HG03064 (cell line): Measurements from ENCODE around the gene TYW1B.
"Not testable (repeated sequence)": the region's sequence is repeated elsewhere in the genome, so short reads cannot be mapped to it uniquely, and the experiment has no call there.

Experiments
- ATAC-seq: cut with Tn5 transposase; IDR thresholded peaks from one replicate; pipeline ENCODE4 v1.9.1; 2021; ENCODE audit warnings: low read depth; ENCODE audit not compliant: unreplicated experiment

The TYW1B gene

DNA sequence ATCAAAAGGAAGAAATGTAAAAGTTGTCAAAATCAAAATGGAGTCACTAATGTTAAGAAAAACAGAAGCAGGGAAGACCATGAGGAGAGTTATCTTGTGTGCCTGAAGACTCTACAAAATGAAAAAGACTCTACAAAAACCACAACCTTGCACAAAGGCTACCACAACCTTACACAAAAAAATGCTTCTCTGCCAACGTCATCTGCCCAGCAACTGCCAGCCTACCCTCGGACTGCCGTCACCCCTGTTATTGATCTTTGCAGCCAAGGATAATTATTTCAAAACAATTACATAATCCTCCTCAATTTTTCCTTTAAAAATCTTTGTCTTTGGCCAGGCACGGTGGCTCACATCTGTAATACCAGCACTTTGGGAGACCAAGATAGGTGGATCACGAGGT is 61.0 kb downstream of the TYW1B start:
- not testable (repeated sequence) for ATAC-seq

DNA sequence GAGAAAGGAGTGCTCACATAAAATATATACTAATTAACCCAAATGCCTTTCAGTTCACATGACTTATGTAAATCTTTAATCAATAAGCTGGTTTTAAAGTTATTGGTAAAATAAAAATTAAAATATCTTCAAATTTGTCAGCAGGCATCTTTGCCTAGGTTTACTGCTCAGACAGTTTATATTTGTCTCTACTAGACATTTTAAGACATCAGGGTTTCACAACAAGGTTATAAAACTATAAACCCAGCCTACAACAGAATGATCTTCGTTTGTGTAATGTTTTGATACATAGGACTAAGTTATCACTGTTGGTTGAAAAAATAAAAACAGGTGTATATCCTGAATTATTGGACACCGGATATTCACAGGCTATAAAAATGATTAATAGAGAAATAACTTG is 67.4 kb downstream of the TYW1B start:
- no peak for ATAC-seq

DNA sequence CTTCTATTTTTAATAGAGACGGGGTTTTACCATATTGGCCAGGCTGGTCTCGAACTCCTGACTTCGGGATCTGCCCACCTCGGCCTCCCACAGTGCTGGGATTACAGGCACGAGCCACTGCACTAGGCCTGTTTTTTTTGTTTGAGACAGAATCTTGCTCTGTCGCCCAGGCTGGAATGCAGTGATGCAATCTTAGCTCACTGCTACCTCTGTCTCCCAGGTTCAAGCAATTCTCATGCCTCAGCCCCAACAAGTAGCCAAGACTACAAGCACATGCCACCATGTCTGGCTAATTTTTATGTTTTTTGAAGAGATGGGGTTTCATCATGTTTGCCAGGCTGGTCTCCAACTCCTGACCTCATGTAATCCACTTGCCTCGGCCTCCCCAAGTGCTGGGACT is 73.7 kb downstream of the TYW1B start:
- ATAC-seq: no peak

DNA sequence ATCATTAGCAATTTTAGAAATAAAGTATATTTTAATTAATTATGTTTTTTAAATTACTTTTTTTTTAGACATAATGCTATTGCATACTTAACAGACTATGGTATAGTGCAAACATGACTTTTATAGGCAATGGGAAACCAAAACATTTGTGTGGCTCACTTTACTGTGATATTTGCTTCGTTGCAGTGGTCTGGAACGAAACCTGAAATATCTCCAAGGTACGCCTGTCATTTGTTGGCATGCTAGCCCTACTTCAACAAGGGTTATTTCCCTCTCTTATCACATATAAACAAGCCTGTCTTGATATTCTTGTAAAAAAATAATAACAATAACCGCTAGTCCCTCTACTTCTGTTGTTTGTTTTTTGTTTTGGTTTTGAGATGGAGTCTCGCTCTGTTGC is 74.2 kb downstream of the TYW1B start:
- ATAC-seq: no peak

DNA sequence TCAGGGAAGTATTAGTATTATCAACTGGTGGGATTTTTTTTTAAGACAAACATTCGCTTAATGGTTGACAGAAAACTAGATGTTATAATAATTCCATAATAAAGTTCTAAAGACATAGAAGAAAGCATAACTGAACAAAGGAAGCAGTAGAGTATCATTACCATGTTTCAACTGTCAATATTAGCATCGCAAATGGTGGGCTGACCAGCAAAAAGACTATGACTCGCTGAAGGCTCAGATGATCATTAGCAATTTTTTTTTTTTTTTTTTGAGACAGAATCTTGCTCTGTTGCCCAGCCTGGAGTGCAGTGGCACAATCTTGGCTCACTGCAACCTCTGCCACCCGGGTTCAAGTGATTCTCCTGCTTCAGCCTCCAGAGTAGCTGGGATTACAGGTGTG is 74.8 kb downstream of the TYW1B start:
- ATAC-seq: not testable (repeated sequence)

DNA sequence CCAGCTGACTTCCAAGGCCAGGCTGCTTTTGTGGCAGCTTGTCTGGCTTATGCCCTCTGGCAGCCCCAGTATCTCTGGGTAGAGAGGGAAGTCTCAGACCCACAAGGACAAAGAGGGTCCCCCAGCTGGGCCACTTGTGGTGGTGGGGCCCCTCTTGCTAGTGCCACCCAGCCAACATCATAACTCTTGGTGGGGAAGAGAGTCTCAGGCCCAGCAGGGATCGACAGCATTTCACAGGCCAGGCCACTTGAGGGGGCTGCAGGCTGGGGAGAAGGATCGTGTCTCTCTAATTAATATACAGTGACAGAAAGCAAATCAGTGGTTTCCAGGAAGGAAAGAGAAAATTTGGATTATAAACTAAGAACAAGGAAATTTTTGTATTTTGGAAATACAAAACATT is 76.0 kb downstream of the TYW1B start:
- ATAC-seq: no peak

DNA sequence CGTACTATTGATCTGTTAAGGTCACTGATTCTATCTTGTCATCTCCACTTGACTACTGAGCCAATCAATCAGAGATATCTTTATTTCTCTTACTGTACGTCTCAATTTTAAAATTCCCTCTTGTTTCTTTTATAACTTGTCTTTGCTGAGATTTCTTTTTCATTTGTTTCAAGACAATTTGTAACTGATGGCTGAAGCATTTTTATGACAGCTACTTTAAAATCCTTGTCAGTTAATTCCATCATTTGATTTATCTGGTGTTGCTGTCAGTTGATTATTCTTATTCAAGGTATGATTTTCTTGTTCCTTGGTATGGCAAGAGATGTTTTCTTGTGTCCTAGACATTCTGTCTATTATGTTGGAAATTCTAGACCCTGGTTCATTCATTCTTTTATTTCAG is 76.6 kb downstream of the TYW1B start:
- no peak for ATAC-seq

DNA sequence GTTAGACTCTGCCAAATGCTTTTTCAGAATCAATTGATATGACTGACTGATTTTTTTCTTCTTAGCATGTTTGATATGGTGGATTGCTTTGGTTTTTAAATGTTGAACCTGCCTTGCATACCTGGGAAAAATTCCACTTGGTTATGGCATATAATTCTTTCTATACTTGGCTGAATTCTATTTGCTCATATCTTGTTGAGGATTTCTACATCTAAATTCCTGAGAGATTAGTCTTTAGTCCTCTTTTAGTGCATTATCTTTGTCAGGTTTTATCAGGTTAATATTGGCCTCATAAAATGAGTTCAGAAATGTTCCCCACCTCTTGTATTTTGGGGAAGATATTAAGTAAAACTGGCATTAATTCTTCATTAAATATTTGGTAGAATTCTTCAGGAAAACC is 79.4 kb downstream of the TYW1B start:
- not testable (repeated sequence) for ATAC-seq

DNA sequence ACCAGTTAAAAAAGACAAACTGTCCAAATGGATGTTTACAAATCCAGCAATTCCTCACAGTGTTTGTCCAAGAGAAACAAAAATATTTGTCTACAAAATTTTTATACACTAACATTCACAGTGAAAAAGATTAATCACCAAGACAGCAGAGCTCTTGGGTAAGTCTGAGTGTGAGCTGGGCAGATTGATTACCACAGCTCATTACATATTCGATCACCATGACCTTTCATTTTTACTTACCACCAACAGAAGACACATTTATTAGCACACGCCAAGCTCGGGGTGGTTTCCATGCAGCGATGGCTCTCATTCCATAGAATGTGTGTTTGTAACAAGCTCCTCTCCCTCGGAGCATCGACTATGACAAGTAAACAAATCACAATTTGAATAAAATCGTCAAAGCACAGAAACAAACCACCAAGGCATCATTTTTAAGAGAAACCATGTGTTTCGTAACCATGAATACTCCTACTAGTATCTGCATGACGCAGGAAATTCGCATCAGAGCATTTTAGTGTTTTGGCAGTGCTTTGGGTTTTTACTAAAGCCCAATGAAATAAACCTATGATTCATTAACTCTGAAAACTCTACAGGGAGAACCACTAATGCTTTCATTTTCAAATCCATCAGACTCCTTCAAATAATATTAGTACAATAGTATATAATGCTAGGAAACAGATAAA is 83.6 kb downstream of the TYW1B start:
- ATAC-seq: not testable (repeated sequence)

DNA sequence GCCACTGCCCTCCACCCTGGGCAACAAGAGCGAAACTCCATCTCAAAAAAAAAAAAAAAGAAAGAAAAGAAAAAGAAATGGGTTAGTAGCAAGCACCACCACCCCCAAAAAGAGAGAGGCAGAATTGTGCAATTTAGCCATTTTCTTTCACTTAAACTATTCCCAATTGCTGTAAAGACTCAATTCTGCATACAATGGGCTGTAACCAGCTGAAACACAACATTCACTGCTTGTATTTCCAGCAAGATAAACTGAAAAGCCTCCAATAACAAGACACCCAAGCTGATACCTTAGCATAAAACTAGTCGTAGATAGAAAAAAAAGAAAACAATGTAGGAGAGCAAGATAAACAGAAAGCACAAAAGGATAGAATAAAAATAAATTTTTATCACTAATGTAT is 84.2 kb downstream of the TYW1B start:
- not testable (repeated sequence) for ATAC-seq

DNA sequence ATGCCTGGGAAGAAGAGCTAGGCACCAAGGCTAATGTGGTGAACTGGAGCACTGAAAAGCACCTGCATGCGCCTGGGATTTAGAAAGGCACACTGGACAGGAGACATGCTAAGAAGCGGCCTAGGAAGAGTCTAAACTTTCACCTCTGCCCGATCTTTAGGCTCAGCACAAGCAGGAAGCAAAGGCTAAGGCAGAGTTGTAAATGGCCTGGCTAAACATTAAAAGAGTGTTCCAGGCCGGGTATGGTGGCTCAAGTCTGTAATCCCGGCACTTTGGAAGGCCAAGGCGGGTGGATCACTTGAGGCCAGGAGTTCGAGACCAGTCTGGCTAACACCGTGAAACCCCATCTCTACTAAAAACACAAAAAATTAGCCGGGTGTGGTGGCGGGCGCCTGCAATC is 88.3 kb downstream of the TYW1B start:
- ATAC-seq: not testable (repeated sequence)

DNA sequence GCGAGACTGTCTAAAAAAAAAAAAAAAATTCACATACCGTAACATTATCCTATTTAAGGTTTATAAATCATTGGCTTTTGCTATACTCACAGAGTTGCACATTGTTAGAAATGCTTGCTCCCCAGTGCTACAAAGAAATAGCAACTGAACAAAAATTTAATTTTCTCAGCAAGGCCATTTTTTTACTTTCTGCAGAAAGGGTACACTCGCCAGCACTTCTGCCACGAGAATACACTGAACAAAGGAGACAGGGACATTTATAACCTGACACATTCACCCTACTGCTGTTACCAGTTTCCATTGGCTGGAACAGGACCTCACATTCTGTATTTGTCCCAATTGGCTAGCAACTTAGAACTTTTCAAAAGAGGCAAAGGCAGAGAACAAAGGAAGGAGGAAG is 92.1 kb downstream of the TYW1B start:
- ATAC-seq: not testable (repeated sequence)

DNA sequence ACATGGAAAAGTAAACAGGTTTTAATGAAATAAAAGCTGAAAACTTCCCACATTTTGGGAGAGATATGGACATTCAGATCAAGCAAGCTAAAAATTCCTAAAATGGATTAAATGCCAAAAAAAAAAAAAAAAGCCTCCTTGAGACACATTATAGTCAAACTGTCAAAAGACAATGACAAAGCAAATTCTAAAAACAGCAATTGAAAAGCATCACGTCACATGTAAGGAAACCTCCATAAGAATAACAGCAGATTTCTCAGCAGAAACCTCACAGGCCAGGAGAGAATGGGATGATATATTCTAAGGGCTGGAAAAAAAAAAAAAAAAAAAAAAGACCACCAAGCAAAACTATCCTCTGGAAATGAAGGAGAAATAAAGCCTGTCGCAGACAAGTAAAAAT is 97.2 kb downstream of the TYW1B start:
- not testable (repeated sequence) for ATAC-seq

DNA sequence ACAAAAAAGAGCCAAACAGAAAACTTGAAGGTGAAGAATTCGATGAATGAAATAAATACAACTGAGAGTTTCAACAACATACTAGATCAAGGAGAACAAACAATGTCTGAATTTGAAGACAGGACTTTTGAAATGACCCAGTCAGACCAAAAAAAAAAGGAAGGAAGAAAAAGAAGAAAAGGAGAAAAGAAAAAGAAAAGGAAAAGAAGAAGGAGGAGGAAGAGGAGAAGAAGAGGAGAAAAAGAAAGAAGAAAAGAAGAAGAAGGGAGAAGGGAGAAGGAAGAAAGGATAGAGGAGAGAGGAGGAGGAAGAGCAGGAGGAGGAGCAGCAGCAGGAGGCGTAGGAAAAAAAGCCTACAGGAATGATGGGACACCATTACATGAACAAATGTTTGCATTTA is 97.6 kb downstream of the TYW1B start:
- ATAC-seq: not testable (repeated sequence)

DNA sequence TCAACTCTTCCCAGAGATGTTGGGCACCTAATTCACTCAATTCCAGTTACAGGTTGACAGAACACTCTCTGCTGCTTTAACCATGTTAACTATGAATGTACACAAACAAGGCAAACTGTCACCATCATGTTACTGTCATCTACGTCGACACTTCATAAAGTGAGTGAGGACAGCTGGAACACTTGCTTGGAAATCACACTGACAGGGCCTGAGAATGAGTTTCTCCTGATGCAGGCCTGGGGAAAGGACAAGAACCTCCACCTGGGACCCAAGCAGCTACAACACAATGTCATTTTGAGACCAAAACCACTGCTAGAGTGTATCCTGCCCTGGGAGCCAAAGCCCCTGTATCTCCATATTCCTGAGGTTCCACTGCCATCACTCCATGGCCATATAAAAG is 98.9 kb downstream of the TYW1B start:
- ATAC-seq: not testable (repeated sequence)

DNA sequence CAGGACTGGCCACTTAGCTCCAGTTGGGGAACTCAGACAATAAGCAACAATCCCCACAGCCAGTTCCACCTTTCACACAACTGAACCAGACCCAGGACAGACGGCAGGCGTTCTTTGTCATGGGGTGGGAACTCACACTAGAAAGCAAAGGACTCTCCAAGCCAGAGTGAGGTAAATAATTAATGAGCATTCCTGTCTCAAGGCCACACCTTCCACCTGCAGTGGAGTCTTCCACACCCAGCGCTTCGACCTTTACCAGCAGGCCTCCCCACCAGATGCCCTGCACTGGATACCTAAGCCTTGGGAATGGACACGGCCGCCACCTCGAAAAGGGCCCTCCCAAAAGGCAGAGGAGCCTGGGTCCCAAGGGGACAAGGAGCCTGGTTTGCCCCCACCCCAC is 105.3 kb downstream of the TYW1B start:
- ATAC-seq: not testable (repeated sequence)

DNA sequence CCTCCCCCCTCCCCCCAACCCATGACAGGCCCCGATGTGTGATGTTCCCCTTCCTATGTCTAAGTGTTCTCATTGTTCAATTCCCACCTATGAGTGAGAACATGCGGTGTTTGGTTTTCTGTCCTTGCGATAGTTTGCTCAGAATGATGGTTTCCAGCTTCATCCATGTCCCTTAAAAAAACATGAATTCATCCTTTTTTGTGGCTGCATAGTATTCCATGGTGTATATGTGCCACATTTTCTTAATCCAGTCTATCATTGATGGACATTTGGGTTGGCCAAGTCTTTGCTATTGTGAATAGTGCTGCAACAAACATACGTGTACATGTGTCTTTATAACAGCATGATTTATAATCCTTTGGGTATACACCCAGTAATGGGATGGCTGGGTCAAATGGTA is 107.1 kb downstream of the TYW1B start:
- ATAC-seq: not testable (repeated sequence)

DNA sequence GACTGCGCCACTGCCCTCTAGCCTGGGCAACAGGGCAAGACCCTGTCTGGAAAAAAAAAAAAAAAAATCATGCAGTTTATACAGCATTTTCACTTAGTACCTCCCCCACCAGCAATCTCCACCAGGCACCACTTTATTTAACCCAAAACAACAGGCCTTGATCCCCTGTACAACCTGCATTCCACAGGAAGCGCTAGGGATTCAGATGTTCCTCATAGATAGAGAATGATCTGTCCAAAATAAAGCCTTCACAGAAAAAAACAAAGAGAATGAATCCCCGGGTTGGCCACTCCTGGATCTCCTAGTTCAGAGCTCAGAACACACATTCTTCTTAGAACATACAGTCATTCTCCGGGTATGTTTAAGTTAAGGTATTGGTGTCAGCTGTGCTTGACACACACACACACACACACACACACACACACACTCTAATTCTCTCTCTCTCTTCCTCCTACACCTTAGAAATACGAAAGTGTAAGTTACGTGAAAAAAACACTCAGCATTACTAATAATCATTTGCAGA is 110.7 kb downstream of the TYW1B start:
- ATAC-seq: not testable (repeated sequence)

DNA sequence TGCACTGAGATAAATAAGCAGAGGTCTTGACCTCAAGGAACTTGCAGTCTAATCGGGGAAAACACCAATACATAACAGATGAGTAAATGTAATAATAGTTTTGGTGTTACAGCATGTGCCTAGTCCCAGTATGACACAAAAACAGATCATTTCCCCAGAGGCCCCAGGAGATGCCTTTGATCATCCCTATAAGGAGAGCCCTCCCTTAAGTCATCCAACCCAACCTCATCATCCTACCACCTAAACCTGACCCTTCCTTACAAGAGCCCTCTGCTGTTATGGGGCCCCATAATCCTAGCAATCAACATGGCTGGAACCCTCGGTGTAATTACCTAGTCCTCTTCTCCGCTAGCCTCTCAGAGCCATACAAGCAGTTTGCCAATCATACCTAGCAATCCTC is 116.1 kb downstream of the TYW1B start:
- not testable (repeated sequence) for ATAC-seq

DNA sequence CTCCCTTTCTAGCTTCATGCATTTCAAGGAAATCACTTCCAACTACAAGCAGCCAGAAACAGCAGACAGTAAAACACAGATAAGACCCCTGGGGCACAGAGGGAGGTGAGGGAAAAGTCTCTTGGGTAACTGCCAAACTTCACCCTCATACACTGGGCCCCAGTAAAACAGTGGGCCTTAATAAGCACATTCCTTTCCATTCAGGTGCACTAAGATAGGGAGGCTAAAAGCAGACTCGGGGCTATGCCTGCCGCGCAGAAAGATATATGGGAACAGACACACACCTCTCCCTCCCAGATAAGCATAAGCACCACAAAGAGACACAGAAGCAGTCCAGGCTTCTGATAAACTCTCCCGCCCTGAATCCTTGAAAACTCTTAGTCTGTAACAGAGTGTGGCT is 117.0 kb downstream of the TYW1B start:
- ATAC-seq: no peak

DNA sequence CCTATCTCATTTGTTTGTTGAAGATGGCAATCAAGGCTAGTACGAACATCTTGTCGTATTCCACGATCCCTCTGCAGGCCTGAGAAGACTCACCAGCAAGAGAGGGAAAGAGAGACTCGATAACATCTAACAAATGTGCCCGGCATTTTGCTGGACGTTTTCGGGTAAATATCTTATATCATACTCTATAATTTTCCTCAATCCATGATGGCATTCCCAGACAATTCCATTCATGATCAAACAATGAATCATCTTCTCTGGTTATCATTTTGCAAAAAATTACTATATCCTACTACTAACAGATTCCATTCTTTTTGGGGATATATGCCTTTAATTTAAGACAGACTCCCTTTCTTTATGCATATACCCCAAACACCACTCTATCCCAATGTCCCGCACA is 118.1 kb downstream of the TYW1B start:
- ATAC-seq: no peak

DNA sequence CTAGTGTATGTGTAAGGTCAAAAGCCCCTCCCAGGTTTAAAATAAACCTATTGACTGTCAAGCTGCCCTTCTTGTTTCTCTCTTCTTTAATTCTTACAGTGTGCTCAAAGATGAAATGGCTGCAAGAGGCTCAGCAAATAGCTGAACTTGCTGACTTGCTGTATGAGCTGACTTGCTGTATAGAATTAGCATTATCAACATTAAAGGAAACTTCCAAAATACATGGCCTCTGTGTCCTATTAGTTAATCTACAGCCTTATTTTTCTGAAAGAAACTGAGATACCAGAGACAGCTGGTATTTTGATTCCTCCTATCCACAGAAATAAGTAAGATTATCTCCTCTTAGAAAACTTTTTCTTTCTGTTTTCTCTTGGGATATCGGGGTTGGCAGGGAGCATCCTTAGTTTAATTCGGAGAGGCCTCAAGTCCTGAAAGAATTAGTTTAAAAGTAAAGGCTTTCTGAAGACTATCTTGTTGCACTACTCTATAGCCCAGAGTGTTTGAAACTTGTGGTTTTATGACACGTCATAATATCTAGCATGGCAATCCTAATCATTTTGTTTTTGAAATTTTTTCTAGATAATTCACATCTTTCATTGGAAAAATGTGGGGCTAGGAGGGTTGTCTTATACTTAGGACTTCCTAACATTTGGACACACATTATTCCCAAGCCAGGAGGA is 119.5 kb downstream of the TYW1B start:
- not testable (repeated sequence) for ATAC-seq
